ENCODE data around the gene TRRAP. TPM values are rescaled to one million over a fixed set of nuclear protein-coding genes. Genes with fewer than 3 reads are reported as not detected.

TRRAP gene
- total and polyA plus RNA-seq, 4 donors: 4.3 to 22.7 (median 10.1) TPM

DNA sequence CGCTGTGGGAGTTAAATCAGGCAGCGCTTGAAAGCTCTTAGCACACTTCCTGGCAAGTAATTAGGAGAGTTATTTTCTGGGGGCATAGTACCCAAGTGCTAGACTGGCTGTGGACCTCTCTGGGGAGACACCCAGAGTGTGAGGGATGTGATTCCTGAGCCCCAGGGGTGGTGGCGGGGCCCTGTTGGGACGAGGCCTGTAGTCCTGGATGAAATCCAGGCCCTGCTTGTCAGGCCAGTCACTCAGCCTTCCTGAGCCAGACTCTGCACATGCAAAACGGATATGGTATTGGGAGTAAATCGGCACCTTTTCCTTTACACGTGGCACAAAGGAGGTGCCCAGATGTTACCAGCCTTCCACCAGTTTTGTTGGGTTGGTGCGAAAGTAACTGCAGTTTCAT lies 31.2 kb downstream of the TRRAP start:
- Histone ChIP-seq H3K36me3 (ENCODE audit: control insufficient read depth in 4 of 4, insufficient read depth in 3 of 4, low read depth in 1 of 4, low read length in 3 of 4) (peaks cover 30 to 83% (median 63%) of the 10 kb centered on the region in 4 donors), H3K4me3 (ENCODE audit: low read depth in 1 of 3, low read length in 3 of 3) (no peak overlapping the region), H3K4me1 (ENCODE audit: control insufficient read depth in 4 of 4, insufficient read depth in 4 of 4, low read length in 3 of 4) (no peaks in the 10 kb centered on the region), H3K27ac (ENCODE audit: low read depth in 1 of 2, low read length in 2 of 2) (no peak overlapping the region), H3K9ac (ENCODE audit: low read depth in 1 of 2, low read length in 2 of 2) (no peak overlapping the region), H3K27me3 (ENCODE audit: control insufficient read depth in 4 of 4, insufficient read depth in 4 of 4, low read length in 3 of 4) (no peaks in the 10 kb centered on the region), H3K9me3 (ENCODE audit: control insufficient read depth in 4 of 4, low read length in 3 of 4) (no peaks in the 10 kb centered on the region)
- DNase-seq (ENCODE audit: low spot score): no peak
- 93% methylated on average over 8 of the region's 8 CpGs for WGBS
- no peak for TF ChIP-seq SP1 (IDR thresholded peaks at IDR 0.05)
- no peak for TF ChIP-seq TAF1 (conservative IDR thresholded peaks at IDR 0.05)
- TF ChIP-seq YY1 (IDR thresholded peaks at IDR 0.05): no peak
- no peak for TF ChIP-seq HNF4G (IDR thresholded peaks at IDR 0.05)
- TF ChIP-seq, protein P1, sequence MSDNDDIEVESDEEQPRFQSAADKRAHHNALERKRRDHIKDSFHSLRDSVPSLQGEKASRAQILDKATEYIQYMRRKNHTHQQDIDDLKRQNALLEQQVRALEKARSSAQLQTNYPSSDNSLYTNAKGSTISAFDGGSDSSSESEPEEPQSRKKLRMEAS (IDR thresholded peaks at IDR 0.05): no peak
- TF ChIP-seq RAD21 (IDR thresholded peaks at IDR 0.05): no peak
- TF ChIP-seq HNF4A (conservative IDR thresholded peaks at IDR 0.05): no peak
- no peak for TF ChIP-seq EGR1 (IDR thresholded peaks at IDR 0.05; ENCODE audit: low read depth in 2 of 2)
- no peak for TF ChIP-seq NR2F2 (IDR thresholded peaks at IDR 0.05)
- no peak for TF ChIP-seq FOXA1 (IDR thresholded peaks at IDR 0.05)
- TF ChIP-seq JUND (IDR thresholded peaks at IDR 0.05): no peak
- TF ChIP-seq, protein P2, sequence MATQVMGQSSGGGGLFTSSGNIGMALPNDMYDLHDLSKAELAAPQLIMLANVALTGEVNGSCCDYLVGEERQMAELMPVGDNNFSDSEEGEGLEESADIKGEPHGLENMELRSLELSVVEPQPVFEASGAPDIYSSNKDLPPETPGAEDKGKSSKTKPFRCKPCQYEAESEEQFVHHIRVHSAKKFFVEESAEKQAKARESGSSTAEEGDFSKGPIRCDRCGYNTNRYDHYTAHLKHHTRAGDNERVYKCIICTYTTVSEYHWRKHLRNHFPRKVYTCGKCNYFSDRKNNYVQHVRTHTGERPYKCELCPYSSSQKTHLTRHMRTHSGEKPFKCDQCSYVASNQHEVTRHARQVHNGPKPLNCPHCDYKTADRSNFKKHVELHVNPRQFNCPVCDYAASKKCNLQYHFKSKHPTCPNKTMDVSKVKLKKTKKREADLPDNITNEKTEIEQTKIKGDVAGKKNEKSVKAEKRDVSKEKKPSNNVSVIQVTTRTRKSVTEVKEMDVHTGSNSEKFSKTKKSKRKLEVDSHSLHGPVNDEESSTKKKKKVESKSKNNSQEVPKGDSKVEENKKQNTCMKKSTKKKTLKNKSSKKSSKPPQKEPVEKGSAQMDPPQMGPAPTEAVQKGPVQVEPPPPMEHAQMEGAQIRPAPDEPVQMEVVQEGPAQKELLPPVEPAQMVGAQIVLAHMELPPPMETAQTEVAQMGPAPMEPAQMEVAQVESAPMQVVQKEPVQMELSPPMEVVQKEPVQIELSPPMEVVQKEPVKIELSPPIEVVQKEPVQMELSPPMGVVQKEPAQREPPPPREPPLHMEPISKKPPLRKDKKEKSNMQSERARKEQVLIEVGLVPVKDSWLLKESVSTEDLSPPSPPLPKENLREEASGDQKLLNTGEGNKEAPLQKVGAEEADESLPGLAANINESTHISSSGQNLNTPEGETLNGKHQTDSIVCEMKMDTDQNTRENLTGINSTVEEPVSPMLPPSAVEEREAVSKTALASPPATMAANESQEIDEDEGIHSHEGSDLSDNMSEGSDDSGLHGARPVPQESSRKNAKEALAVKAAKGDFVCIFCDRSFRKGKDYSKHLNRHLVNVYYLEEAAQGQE (IDR thresholded peaks at IDR 0.05): no peak
- TF ChIP-seq FOXA2 (IDR thresholded peaks at IDR 0.05): no peak
- no peak for TF ChIP-seq ATF3 (IDR thresholded peaks at IDR 0.05)
- TF ChIP-seq ZBTB33 (IDR thresholded peaks at IDR 0.05): no peak
- TF ChIP-seq RXRA (IDR thresholded peaks at IDR 0.05): no peak
- no peak for TF ChIP-seq GABPA (IDR thresholded peaks at IDR 0.05 in 1 of 2, conservative IDR thresholded peaks at IDR 0.05 in 1 of 2)
- TF ChIP-seq CTCF (IDR thresholded peaks at IDR 0.05; ENCODE audit: low read depth, low read length, missing input control): no peak
